ENCODE measurements around the gene CALD1.

CALD1 gene

DNA sequence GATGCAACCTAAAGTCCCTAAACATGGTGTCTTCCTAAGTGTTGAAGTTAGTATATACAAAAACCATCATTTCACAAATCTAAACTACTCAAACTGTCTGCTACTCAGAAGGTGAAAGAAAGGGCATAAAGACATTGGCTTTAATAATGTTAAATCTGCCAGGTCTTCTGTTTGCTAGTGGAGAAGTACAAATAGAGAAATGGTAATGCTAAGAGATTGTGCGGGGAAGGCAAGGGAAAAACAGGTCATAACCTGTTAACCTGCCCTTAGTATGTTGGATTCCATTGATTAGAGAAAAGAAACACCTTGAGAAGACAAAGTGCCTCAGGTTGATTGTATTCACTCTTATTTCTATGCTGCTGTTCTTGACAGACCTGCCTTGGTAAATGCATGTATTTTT lies 80.3 kb downstream of the CALD1 start:
- Histone ChIP-seq H3K27ac (ENCODE audit: low read depth, low read length) (no peak overlapping the region), H3K27me3 (ENCODE audit: control insufficient read depth, insufficient read depth, low read length) (no peaks in the 10 kb centered on the region), H3K9ac (ENCODE audit: low read length) (no peak overlapping the region), H3K4me1 (ENCODE audit: control insufficient read depth, insufficient read depth, low read length) (peaks cover 21% of the 10 kb centered on the region), H3K4me3 (ENCODE audit: low read length) (no peak overlapping the region), H3K36me3 (ENCODE audit: control insufficient read depth, insufficient read depth, low read length) (no peaks in the 10 kb centered on the region)

DNA sequence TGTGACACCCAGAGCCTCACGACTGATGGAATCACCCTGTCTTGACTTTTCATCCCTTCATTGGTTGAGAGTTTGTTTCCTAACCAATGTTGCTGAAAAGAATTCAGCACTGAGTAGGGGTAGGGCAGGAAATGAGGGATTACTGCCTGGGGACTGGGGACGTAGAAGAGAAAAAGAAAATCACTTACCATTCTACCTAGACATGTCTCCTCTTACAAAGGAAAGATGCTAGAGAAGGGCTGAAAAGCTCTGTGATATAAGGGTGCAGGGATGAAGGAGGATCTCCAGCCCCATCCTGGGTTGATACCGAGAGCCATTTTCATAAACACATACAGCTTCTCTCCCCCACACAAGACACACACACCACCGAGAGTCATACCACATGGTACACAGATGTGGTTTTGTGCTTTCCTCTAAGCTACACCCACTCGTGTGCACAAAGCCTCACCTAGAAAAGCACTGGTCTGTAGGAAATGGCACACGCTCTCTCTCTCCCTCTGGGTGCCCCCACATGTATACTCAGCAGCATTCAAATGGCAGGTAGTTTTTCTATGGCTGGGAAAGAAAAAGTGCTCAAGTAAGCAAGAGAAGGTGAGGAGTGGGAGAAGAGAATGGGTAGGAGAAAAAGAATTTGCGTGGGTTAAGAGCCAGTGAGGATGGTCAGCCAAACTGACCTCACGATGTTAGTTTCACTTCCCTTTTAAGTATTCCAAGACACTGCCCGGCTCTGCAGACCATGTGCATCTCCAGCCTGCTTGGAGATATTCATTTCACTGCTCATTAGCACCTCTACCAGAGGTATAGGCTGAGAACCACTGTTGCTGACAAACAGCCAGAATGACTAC lies 85.8 kb downstream of the CALD1 start:
- Histone ChIP-seq H3K4me1 (ENCODE audit: control insufficient read depth, insufficient read depth, low read length) (peaks cover 32% of the 10 kb centered on the region), H3K4me3 (ENCODE audit: low read length) (peak overlapping the region; percentile 11), H3K27ac (ENCODE audit: low read depth, low read length) (peak overlapping the region; percentile 63)

DNA sequence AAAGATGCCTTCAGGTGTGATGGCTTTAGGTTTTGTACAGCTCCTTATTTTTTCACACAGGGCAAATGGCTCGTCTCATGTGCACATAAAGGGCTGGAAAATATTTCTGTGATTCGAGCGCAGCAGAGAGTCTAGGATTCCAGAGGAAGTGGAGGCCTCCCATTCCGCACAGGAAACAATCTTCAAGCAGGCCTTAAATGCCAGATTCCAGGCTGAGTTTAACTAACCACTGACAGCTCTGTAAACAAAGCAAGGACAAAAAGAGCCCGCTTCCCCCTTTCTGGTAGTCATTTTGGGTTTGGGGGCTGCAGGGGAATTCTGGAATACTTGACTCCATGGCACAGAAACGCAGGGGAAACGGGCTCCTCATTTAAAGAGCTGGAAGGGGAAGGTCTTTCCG lies 87.2 kb downstream of the CALD1 start:
- peak overlapping the region; percentile 3 for H3K4me3 ChIP-seq (ENCODE audit: low read length)
- no peaks in the 10 kb centered on the region for H3K27me3 ChIP-seq (ENCODE audit: control insufficient read depth, insufficient read depth, low read length)
- H3K9ac ChIP-seq (ENCODE audit: low read length) = no peak overlapping the region
- peak overlapping the region; percentile 67 for H3K27ac ChIP-seq (ENCODE audit: low read depth, low read length)
- peaks cover 38% of the 10 kb centered on the region for H3K4me1 ChIP-seq (ENCODE audit: control insufficient read depth, insufficient read depth, low read length)
- no peaks in the 10 kb centered on the region for H3K36me3 ChIP-seq (ENCODE audit: control insufficient read depth, insufficient read depth, low read length)

More for the DNA sequence above, 85.8 kb downstream of the CALD1 start:
- no peak overlapping the region for H3K9ac ChIP-seq (ENCODE audit: low read length)
- no peaks in the 10 kb centered on the region for H3K27me3 ChIP-seq (ENCODE audit: control insufficient read depth, insufficient read depth, low read length)
- no peaks in the 10 kb centered on the region for H3K36me3 ChIP-seq (ENCODE audit: control insufficient read depth, insufficient read depth, low read length)

DNA sequence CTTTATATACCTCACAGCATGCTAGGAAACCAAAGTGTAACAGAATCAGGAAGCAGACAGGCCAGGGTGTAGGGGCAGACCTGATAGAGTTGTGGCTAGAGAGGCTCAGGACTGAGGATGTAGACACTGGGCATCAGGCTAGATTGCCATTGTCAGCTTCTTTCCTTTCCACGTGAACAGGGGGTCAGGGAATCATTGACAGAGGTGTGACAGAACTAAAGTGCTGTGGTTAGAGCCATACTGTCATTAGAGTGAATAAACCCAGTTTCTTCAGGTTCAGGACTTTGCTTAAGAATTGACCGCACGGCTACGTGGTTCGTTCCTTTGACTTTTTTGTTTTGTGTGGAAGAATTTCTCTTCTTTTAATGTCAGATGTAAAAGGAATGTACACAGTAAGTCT lies 90.7 kb downstream of the CALD1 start:
- H3K36me3 ChIP-seq (ENCODE audit: control insufficient read depth, insufficient read depth, low read length) = no peaks in the 10 kb centered on the region
- peaks cover 37% of the 10 kb centered on the region for H3K4me1 ChIP-seq (ENCODE audit: control insufficient read depth, insufficient read depth, low read length)
- H3K27ac ChIP-seq (ENCODE audit: low read depth, low read length) = peak overlapping the region; percentile 59
- H3K27me3 ChIP-seq (ENCODE audit: control insufficient read depth, insufficient read depth, low read length) = no peaks in the 10 kb centered on the region
- no peak overlapping the region for H3K9ac ChIP-seq (ENCODE audit: low read length)
- H3K4me3 ChIP-seq (ENCODE audit: low read length) = peak overlapping the region; percentile 30

DNA sequence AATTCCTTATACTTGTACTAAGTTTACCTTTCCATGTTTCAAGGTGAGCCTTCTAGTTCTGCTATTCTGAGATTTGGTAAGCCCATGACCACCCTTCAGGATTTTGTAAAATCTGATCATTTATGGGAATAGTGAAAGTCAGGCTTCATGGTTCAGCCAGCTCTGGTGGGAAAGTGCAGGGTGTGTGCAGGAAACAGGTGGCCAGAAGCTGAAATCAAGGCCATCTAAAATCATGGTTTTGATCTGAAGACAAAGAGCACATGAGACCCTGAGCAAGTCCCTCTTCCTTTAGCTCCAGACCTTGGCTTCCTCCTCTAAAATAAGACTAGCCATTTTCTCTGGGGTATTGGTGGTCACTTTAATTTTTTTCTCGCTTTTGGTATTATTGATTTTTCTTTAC lies 91.3 kb downstream of the CALD1 start:
- peaks cover 31% of the 10 kb centered on the region for H3K4me1 ChIP-seq (ENCODE audit: control insufficient read depth, insufficient read depth, low read length)
- no peak overlapping the region for H3K27ac ChIP-seq (ENCODE audit: low read depth, low read length)
- H3K9ac ChIP-seq (ENCODE audit: low read length) = no peak overlapping the region
- no peaks in the 10 kb centered on the region for H3K27me3 ChIP-seq (ENCODE audit: control insufficient read depth, insufficient read depth, low read length)
- H3K36me3 ChIP-seq (ENCODE audit: control insufficient read depth, insufficient read depth, low read length) = no peaks in the 10 kb centered on the region
- no peak overlapping the region for H3K4me3 ChIP-seq (ENCODE audit: low read length)

DNA sequence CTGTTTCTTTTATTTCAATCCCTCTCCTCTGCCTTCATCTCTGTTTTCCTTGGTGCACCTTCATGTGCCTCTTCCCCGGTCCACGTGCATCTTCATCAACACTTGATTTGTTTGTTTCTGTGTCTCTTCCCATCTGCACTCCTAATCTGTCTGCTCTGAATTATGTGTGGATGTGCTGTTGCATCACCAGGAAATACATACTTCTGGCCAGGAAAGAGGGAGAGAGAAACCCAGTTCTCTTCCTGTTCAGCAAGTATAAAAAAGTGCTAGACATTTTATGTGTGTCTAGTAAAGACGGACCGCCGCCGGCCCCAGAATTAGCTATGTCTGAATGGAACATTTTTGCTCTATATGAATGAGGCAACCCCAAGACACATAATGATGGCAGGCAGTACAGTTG lies 93.8 kb downstream of the CALD1 start:
- Histone ChIP-seq H3K4me1 (ENCODE audit: control insufficient read depth, insufficient read depth, low read length) (peaks cover 21% of the 10 kb centered on the region), H3K4me3 (ENCODE audit: low read length) (no peak overlapping the region), H3K27me3 (ENCODE audit: control insufficient read depth, insufficient read depth, low read length) (no peaks in the 10 kb centered on the region), H3K27ac (ENCODE audit: low read depth, low read length) (peak overlapping the region; percentile 46), H3K9ac (ENCODE audit: low read length) (peak overlapping the region; percentile 4), H3K36me3 (ENCODE audit: control insufficient read depth, insufficient read depth, low read length) (no peaks in the 10 kb centered on the region)

GRCh38 chr7:134874407-134874806 lies 95.0 kb downstream of the CALD1 start:
- Histone ChIP-seq H3K4me1 (ENCODE audit: control insufficient read depth, insufficient read depth, low read length) (peaks cover 25% of the 10 kb centered on the region), H3K27ac (ENCODE audit: low read depth, low read length) (no peak overlapping the region)

DNA sequence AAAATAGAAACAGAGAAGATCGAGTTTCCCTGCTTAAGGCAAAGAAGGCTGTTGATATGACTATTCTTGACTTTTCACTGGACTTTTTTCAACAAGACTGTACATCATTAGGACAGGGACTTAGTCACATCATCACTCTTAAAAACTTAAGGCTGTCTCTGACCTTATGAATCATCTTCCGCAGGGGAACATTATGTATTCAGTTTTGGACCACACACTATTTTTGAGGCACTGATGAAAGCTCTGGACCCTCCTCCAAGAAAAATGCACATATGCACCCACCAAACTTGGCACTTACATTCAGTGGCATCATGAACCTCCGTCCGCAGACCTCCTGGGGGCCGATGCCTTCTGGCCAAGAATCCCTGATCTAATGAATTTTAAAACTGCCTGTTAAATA lies 96.4 kb downstream of the CALD1 start:
- Histone ChIP-seq H3K4me3 (ENCODE audit: low read length) (no peak overlapping the region), H3K36me3 (ENCODE audit: control insufficient read depth, insufficient read depth, low read length) (no peaks in the 10 kb centered on the region), H3K9ac (ENCODE audit: low read length) (no peak overlapping the region), H3K27me3 (ENCODE audit: control insufficient read depth, insufficient read depth, low read length) (no peaks in the 10 kb centered on the region), H3K4me1 (ENCODE audit: control insufficient read depth, insufficient read depth, low read length) (peaks cover 22% of the 10 kb centered on the region), H3K27ac (ENCODE audit: low read depth, low read length) (no peak overlapping the region)

More at GRCh38 chr7:134874407-134874806, 95.0 kb downstream of the CALD1 start:
- Histone ChIP-seq H3K4me3 (ENCODE audit: low read length) (no peak overlapping the region), H3K9ac (ENCODE audit: low read length) (no peak overlapping the region), H3K36me3 (ENCODE audit: control insufficient read depth, insufficient read depth, low read length) (no peaks in the 10 kb centered on the region), H3K27me3 (ENCODE audit: control insufficient read depth, insufficient read depth, low read length) (no peaks in the 10 kb centered on the region)

DNA sequence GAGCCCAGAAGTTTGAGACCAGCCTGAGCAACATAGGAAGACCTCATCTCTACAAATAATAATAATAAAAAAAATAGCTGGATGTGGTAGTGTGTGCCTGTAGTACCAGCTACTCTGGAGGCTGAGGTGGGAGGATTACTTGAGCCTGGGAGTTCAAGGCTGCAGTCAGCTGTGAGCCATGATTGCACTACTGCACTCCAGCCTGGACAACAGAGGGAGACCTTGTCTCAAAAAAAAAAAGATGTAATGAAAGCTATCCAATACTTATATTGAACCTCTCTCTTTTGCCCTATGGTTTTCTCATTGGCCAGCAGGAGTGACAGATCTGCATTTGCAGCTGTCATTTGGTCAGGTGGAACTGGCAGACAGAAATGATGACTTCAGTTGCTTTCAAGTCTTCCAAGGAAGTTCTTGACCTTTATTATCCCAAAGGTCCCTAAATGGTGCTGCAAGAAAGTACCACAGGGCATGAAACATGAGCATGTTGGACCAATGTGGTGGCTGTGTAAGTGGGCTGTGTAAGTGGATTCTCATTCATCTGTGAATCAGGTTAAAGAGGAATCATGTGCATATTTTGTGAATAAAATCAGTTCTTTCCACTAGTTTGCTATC lies 99.4 kb downstream of the CALD1 start:
- peak overlapping the region; percentile 49 for H3K27ac ChIP-seq (ENCODE audit: low read depth, low read length)

DNA sequence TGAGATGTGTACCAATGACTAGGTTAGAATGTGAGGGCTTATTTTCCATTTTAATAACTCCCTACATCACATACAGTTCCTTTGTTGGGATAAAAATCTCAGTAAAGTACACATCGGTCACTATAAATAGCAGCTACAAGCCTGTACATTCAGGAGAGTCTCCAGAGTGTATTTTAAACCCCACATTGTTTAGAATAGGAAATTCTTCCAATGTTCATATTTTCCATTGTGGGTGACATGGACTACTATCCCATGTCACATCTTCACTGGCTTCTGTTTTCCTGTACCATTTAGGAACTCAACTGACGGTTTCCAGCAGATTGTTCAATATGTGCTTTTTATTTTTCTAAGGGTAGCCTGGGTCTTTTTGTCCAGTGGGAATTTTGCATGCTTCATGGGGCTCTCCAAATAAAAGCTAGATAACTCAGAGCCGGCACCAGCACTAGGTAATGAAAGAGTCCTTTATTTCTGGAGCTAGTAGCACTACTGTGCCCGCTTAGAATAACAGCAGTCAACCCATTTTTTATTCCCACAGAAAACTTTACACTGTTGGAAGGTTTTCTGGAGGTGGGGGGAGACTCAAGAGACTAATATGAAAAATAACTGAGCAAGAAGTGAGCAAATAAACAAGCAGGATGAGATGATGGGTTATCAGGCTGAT lies 100.5 kb downstream of the CALD1 start:
- Histone ChIP-seq H3K9ac (ENCODE audit: low read length) (no peak overlapping the region), H3K27ac (ENCODE audit: low read depth, low read length) (peak overlapping the region; percentile 10), H3K36me3 (ENCODE audit: control insufficient read depth, insufficient read depth, low read length) (no peaks in the 10 kb centered on the region), H3K27me3 (ENCODE audit: control insufficient read depth, insufficient read depth, low read length) (no peaks in the 10 kb centered on the region), H3K4me3 (ENCODE audit: low read length) (no peak overlapping the region), H3K4me1 (ENCODE audit: control insufficient read depth, insufficient read depth, low read length) (peaks cover 18% of the 10 kb centered on the region)

More for the DNA sequence above, 99.4 kb downstream of the CALD1 start:
- no peak overlapping the region for H3K9ac ChIP-seq (ENCODE audit: low read length)
- no peaks in the 10 kb centered on the region for H3K27me3 ChIP-seq (ENCODE audit: control insufficient read depth, insufficient read depth, low read length)
- H3K4me1 ChIP-seq (ENCODE audit: control insufficient read depth, insufficient read depth, low read length) = peaks cover 20% of the 10 kb centered on the region
- H3K36me3 ChIP-seq (ENCODE audit: control insufficient read depth, insufficient read depth, low read length) = no peaks in the 10 kb centered on the region
- no peak overlapping the region for H3K4me3 ChIP-seq (ENCODE audit: low read length)

- Histone ChIP-seq H3K36me3 (ENCODE audit: control insufficient read depth, insufficient read depth, low read length) (no peaks in the 10 kb centered on the region), H3K9ac (ENCODE audit: low read length) (no peak overlapping the region), H3K4me1 (ENCODE audit: control insufficient read depth, insufficient read depth, low read length) (peaks cover 37% of the 10 kb centered on the region), H3K27ac (ENCODE audit: low read depth, low read length) (no peak overlapping the region), H3K27me3 (ENCODE audit: control insufficient read depth, insufficient read depth, low read length) (no peaks in the 10 kb centered on the region), H3K4me3 (ENCODE audit: low read length) (no peak overlapping the region)
These were observed 103.0 kb downstream of the CALD1 start for GRCh38 chr7:134882481-134882880.

GRCh38 chr7:134885967-134886352 lies 106.5 kb downstream of the CALD1 start:
- no peak overlapping the region for H3K9ac ChIP-seq (ENCODE audit: low read length)
- H3K36me3 ChIP-seq (ENCODE audit: control insufficient read depth, insufficient read depth, low read length) = no peaks in the 10 kb centered on the region
- peaks cover 32% of the 10 kb centered on the region for H3K4me1 ChIP-seq (ENCODE audit: control insufficient read depth, insufficient read depth, low read length)
- H3K27ac ChIP-seq (ENCODE audit: low read depth, low read length) = peak overlapping the region; percentile 71
- no peak overlapping the region for H3K4me3 ChIP-seq (ENCODE audit: low read length)
- H3K27me3 ChIP-seq (ENCODE audit: control insufficient read depth, insufficient read depth, low read length) = no peaks in the 10 kb centered on the region
